ENCODE measurements around the gene CLEC6A.
"Not testable (repeated sequence)": the region's sequence is repeated elsewhere in the genome, so short reads cannot be mapped to it uniquely, and the experiment has no call there.

CLEC6A gene

DNA sequence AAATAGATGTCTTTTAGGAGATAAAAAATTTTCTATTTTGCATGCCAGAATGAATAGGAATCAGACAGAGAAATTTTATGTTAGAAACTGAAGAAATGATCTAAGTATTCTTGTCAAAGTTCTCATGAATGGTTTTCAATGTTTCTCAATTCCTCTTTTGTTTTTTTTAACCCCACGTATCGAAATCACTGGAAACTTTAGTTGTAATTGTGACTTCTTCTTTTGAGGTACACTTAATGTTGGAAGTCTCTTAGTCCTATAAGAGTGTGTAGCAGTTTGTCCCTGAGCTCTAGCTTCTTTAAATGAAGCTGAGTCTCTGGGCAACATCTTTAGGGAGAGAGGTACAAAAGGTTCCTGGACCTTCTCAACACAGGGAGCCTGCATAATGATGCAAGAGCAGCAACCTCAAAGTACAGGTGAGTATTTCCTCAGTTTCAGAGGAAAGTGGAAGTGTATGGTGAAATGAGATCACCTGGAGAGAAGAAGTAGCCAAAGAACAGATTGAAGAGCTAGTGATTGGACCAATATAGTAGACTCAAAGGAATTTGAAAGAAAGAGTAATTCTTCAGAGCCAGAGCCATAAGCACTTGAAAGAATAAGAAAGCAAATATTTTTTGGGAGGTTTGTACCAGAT is at the start of gene CLEC6A:
Gene CLEC6A, plus strand, starts transcription at position 236 of the 634 bp plus-strand sequence. Its CDS starts 150 bp downstream, at position 386.
- no peak for DNase-seq

- not testable (repeated sequence) for DNase-seq
Observed at GRCh38 chr12:8419576-8419975, 36.2 kb upstream of the CLEC6A start.

DNA sequence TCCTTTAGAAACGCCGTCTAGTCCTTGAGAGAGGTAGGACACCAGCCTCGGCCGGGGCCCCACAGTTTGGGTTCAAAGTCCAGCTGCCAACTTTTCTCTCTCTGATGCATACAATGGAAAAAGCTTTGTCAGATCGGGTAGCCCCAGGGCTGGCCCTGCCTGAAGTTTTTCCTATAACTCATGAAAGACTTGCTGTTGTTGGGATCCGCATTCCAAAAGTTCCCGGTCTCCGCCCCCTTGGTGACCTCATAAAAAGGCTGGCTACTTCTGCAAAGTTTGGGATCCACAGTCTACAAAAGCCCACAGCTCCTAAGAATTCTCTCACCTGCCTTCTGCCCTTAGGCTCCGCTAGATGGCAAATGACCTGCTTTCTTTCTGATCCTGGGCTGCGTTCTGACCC is 35.3 kb upstream of the CLEC6A start:
- no peak for DNase-seq

DNA sequence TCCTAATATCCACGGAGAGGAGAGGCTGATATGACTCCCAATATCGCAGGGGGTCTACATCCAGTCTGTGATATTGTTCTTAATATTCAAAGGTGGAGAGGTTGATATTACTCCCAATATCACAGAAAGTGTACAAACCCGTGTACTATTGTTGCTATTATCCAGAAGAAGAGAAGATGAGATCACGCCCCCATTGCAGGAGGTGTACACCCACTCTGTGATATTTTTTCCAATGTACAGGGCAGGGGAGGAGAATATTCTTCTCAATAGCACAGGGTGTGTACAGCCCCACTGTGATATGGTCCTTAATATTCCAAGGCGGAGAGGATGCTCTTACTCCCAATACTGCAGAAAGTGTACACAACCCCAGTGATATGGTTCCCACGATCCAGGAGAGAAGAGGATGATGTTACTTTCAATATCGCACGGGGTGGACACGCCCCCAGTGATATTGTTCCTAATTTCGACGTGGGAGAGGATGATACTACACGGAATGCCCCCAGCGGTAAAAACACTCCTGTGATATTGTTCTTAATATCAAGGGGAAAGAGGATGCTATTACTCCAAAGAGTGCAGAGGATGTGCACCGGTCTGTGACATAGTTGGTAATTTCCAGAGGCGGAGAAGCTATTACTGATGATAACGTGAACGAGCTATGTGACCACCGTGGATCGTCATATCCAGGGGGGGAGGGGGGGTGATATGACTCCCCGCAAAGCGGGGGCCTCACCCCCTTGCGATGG is 11.1 kb upstream of the CLEC6A start:
- not testable (repeated sequence) for DNase-seq

DNA sequence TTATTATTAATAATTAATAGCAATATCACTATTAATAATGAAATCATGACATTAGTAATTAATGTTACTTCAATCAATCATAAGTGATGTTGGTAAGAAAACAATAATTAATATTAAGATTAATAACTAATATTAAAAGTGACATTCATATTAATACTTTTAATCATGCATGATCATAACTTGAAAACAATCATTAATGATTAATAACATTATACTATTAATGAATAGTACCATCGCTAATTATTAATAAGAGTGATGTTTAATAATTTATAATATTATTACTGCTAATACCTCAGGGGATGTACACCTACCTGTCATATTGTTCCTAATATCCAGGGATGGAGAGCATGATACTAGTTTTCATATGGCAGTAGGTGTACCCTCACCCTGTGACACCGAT is 10.0 kb upstream of the CLEC6A start:
- DNase-seq = no peak

GRCh38 chr12:8446642-8447547 is 8.9 kb upstream of the CLEC6A start:
- no peak for DNase-seq

GRCh38 chr12:8449355-8449859 is 6.4 kb upstream of the CLEC6A start:
- DNase-seq = no peak

DNA sequence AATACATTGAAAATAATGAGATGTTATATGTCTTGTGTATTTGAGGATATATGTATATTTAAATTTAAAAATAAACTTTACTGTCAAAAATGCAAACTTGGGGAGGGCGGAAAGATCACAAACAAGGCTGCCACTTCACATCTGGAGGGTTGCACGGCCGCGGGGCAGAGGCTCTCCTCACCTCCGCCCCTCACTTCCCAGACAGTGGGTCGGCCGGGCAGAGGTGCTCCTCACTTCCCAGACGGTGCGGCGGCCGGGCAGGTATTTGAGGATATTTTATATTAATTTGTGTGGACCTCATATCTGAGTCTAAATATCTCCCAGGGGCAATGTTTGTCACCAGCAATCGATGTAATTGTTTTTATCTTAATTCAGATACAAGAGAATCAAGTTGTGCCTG is 3.7 kb upstream of the CLEC6A start:
- DNase-seq = no peak

DNA sequence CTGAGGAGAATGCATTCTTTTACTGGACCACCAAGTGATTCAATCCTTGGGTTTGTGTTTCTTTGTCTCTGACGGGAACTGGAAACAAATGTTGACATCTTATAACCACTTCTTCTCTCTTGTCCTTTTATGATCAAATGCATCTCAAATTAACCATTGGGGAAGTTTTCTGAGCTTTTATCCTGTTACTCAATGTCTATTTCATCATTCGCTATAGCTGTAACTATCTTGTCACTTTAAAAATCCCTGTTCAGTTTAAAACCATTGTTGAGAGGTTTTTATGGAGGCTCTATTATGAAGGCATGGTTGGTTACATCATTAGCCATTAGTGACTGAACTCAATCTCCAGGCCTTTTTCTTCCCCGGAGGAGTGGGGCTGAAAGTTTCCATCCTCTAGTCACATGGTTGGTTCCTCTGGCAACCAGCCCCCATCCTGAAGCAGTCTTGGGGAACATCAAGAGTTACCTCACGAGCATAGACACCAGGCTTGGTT is 2.7 kb upstream of the CLEC6A start:
- no peak for DNase-seq

DNA sequence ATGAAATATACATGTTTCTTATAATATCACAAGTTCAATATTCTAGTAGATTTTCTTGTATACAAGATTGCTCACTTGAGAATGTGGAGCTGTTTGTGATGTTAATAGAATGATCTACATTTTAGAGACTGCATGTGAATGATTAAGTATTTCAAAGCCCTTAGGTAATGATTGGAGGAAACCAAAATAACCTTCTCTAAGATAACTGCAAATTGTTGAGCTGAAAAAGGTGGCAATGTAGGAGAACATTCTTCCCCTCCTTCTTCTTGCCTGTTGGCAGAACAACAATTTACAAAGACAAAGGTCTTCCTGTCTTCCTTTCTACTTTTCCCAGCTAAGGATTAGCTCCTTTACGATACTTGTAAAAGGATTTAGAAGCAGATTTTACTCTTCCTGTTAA is 2.0 kb upstream of the CLEC6A start:
- no peak for DNase-seq

DNA sequence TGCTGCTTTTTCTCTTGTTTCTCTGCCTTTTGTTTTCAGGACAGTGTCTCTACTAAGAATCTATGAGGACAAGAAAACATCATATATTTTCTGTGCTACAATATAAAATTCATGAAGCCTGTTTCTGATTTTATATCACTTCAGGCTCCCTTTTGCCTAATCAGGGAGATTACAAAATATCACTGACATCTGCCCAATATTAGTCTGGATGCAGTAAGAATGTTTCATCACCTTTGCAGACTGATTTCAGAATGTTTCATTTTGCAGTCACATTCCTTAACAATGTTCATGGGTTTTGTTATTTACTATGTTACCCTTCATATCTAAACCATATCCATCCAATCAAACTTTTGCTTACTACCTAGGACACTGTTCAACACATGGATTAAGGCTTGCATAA is 491 bp upstream of the CLEC6A start:
- DNase-seq = no peak

GRCh38 chr12:8461426-8461825 is 5.7 kb downstream of the CLEC6A start:
- DNase-seq = no peak

- no peak for DNase-seq
Observed at GRCh38 chr12:8465301-8465996, 9.7 kb downstream of the CLEC6A start.

GRCh38 chr12:8466241-8466640 is 10.5 kb downstream of the CLEC6A start:
- no peak for DNase-seq

DNA sequence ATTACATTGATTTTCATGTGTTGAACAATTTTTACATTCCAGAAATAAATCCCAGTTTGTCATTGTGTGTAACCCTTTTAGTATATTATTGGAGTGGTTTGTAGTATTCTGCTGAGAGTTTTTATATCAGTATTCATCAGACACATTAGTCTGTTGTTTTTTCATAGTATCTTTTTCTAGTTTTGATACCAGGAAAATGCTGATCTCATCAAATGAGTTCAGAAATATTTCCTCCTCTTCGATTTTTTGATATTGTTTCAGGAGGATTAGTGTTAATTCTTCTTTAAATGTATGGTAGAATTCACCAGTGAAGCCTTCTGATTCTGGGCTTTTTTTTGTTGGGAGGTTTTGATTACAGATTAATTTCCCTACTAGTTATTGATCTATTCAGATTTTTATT is 15.3 kb downstream of the CLEC6A start:
- DNase-seq = no peak

DNA sequence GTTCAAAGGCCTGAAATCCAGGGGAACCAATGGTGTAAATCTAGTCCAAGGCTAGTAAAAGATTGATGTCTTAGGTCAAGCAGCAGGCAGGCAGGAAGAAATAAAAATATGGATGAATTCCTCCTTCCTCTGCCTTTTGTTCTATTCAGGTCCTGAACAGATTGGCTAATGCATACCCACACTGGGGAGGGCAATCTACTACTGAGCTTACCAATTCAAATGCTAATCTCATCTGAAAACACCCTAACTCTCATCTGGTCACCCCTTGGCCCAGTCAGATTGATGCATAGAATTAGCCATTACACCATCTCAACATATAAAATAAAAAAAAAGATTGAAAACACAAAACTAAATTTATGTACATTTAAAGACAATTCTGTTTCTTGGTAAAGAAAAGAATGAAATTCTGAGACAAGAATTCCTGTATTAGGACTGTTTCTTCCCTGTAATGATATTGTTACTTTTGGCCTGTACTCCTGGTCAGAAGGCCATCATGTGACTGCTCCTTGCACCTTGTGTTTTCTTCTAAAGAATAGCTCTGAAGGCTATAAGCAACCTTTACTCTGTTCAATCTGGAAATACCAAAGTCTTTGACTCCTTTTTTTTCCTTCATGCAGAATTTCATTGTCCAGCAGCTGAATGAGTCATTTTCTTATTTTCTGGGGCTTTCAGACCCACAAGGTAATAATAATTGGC is 19.9 kb downstream of the CLEC6A start:
- DNase-seq = no peak

GRCh38 chr12:8482571-8483061 is 26.9 kb downstream of the CLEC6A start:
- DNase-seq = no peak

- no peak for DNase-seq
Observed at GRCh38 chr12:8483079-8483478, 27.3 kb downstream of the CLEC6A start.

- DNase-seq = no peak
Observed at GRCh38 chr12:8491646-8492530, 36.1 kb downstream of the CLEC6A start.

- peak; percentile 56 for DNase-seq
Observed at GRCh38 chr12:8493084-8493483, 37.3 kb downstream of the CLEC6A start.

DNA sequence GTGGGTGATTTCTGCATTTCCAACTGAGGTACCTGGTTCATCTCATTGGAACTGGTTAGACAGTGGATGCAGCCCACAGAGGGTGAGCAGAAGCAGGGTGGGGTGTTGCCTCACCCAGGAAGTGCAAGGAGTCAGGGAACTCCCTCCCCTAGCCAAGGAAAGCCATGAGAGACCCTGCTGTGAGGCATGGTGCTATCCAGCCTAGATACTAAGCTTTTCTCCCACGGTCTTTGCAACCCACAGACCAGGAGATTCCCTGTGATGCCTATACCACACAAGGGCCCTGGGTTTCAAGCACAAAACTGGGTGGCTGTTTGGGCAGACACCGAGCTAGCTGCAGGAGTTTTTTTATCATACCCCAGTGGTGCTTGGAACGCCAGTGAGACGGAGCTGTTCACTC is 39.9 kb downstream of the CLEC6A start:
- DNase-seq = not testable (repeated sequence)
